Spleen (tissue), 7 donors: ENCODE measurements around the gene ATP1B3.

Experiments
- CTCF ChIP-seq, 11 experiments: fragments of 200-600 bp in 7 of 11; fragments of 450-650 bp in 4 of 11; sonication (generic) in 4 of 11; IDR thresholded peaks in 8 of 11; conservative IDR thresholded peaks in 3 of 11; 1 replicate in 7 of 11; 2 replicates in 4 of 11; pipeline versions ENCODE4 v1.4.0 to v1.8.0; 2016 to 2021; ENCODE audit warnings: antibody characterized with exemption in 11 of 11, inconsistent platforms in 4 of 11, mild to moderate bottlenecking in 1 of 11
- POLR2A ChIP-seq, 3 donors: fragments of 450-650 bp; IDR thresholded peaks; one replicate each; pipeline ENCODE4 v1.5.1; 2017; ENCODE audit warnings: antibody characterized with exemption in 3 of 3, mild to moderate bottlenecking in 1 of 3
- POLR2AphosphoS5 ChIP-seq, 3 donors: sonication (generic); formaldehyde crosslinking; IDR thresholded peaks; one replicate each; pipeline ENCODE4 v1.5.1; 2017; ENCODE audit warnings: antibody characterized with exemption in 3 of 3
- donor health status: DM: no; HTN: no; CAD: no; lungs with moderate emphysema.
- donor health status: DM: no; HTN: no; CAD: no.
- donor health status: DM: no; HTN: no; CAD: no.

- TF ChIP-seq POLR2A (IDR thresholded peaks at IDR 0.05) (no peak), CTCF (IDR thresholded peaks at IDR 0.05 in 8 of 11, conservative IDR thresholded peaks at IDR 0.05 in 3 of 11) (no peak), POLR2AphosphoS5 (IDR thresholded peaks at IDR 0.05) (peak in 1 of 3 donors; percentile 64)
These were observed 25.0 kb upstream of the ATP1B3 start for GRCh38 chr3:141851411-141851810.
